ENCODE data around the gene PGA3.
"Not testable (repeated sequence)": the region's sequence is repeated elsewhere in the genome, so short reads cannot be mapped to it uniquely, and the experiment has no call there.

The PGA3 gene

GRCh38 chr11:61170566-61170965 lies 32.7 kb upstream of the PGA3 start:
- in situ Hi-C loops (cut with MboI; ENCODE audit: low sequenced_read_pairs), result no loop called here

GRCh38 chr11:61171907-61172306 lies 31.4 kb upstream of the PGA3 start:
- in situ Hi-C loops (cut with MboI; ENCODE audit: low sequenced_read_pairs), result no loop called here

GRCh38 chr11:61172356-61172755 lies 31.0 kb upstream of the PGA3 start:
- in situ Hi-C loops (cut with MboI; ENCODE audit: low sequenced_read_pairs), result no loop called here

- in situ Hi-C loops (cut with MboI; ENCODE audit: low sequenced_read_pairs), result no loop called here
Observed at GRCh38 chr11:61172888-61173287, 30.4 kb upstream of the PGA3 start.

GRCh38 chr11:61173456-61173855 lies 29.9 kb upstream of the PGA3 start:
- in situ Hi-C loops (cut with MboI; ENCODE audit: low sequenced_read_pairs), result no loop called here

- in situ Hi-C loops (cut with MboI; ENCODE audit: low sequenced_read_pairs), result no loop called here
Observed at GRCh38 chr11:61174273-61174672, 29.0 kb upstream of the PGA3 start.

GRCh38 chr11:61174949-61175348 lies 28.4 kb upstream of the PGA3 start:
- in situ Hi-C loops (cut with MboI; ENCODE audit: low sequenced_read_pairs), result no loop called here

- in situ Hi-C loops (cut with MboI; ENCODE audit: low sequenced_read_pairs), result no loop called here
Observed at GRCh38 chr11:61176446-61176845, 26.9 kb upstream of the PGA3 start.

- in situ Hi-C loops (cut with MboI; ENCODE audit: low sequenced_read_pairs), result not testable (repeated sequence)
Observed at GRCh38 chr11:61180205-61180604, 23.1 kb upstream of the PGA3 start.

GRCh38 chr11:61181489-61181888 lies 21.8 kb upstream of the PGA3 start:
- in situ Hi-C loops (cut with MboI; ENCODE audit: low sequenced_read_pairs), result no loop called here

GRCh38 chr11:61183645-61184044 lies 19.7 kb upstream of the PGA3 start:
- in situ Hi-C loops (cut with MboI; ENCODE audit: low sequenced_read_pairs), result no loop called here

- in situ Hi-C loops (cut with MboI; ENCODE audit: low sequenced_read_pairs), result no loop called here
Observed at GRCh38 chr11:61186504-61186903, 16.8 kb upstream of the PGA3 start.

GRCh38 chr11:61187505-61188130 lies 15.7 kb upstream of the PGA3 start:
- in situ Hi-C loops (cut with MboI; ENCODE audit: low sequenced_read_pairs), result no loop called here

GRCh38 chr11:61189933-61190332 lies 13.4 kb upstream of the PGA3 start:
- in situ Hi-C loops (cut with MboI; ENCODE audit: low sequenced_read_pairs), result no loop called here

GRCh38 chr11:61193596-61193995 lies 9.7 kb upstream of the PGA3 start:
- in situ Hi-C loops (cut with MboI; ENCODE audit: low sequenced_read_pairs), result no loop called here

- in situ Hi-C loops (cut with MboI; ENCODE audit: low sequenced_read_pairs), result no loop called here
Observed at GRCh38 chr11:61194169-61194671, 9.1 kb upstream of the PGA3 start.

- in situ Hi-C loops (cut with MboI; ENCODE audit: low sequenced_read_pairs), result no loop called here
Observed at GRCh38 chr11:61194981-61195695, 8.2 kb upstream of the PGA3 start.

- in situ Hi-C loops (cut with MboI; ENCODE audit: low sequenced_read_pairs), result no loop called here
Observed at GRCh38 chr11:61195719-61196118, 7.6 kb upstream of the PGA3 start.

- in situ Hi-C loops (cut with MboI; ENCODE audit: low sequenced_read_pairs), result no loop called here
Observed at GRCh38 chr11:61198361-61198760, 5.0 kb upstream of the PGA3 start.

GRCh38 chr11:61198948-61199523 lies 4.3 kb upstream of the PGA3 start:
- in situ Hi-C loops (cut with MboI; ENCODE audit: low sequenced_read_pairs), result no loop called here

GRCh38 chr11:61201476-61201875 lies 1.8 kb upstream of the PGA3 start:
- in situ Hi-C loops (cut with MboI; ENCODE audit: low sequenced_read_pairs), result no loop called here

- in situ Hi-C loops (cut with MboI; ENCODE audit: low sequenced_read_pairs), result not testable (repeated sequence)
Observed at GRCh38 chr11:61203873-61204272, 558 bp downstream of the PGA3 start.
